HCT116 (cell line): Measurements from ENCODE around the gene RAB8B.
A peak's percentile ranks its signal among the peaks of the same experiment; 100 is the strongest.

Experiments
- ATF3 ChIP-seq: IDR thresholded peaks from 2 replicates; pipeline ENCODE4 v1.6.1; 2012
- CEBPB ChIP-seq: IDR thresholded peaks from 2 replicates; pipeline ENCODE4 v1.6.1; 2012; ENCODE audit warnings: low read depth
- CTCF ChIP-seq, 3 experiments: fragments of 200-600 bp in 1 of 3; sonication (generic) in 1 of 3; IDR thresholded peaks in 2 of 3; conservative IDR thresholded peaks in 1 of 3; 2 replicates each; pipeline ENCODE4 v1.5.1; 2012 to 2017; ENCODE audit warnings: low read depth in 2 of 3, low read length in 2 of 3, antibody characterized with exemption in 1 of 3, borderline replicate concordance in 1 of 3, control low read depth in 1 of 3, mild to moderate bottlenecking in 1 of 3, mixed read lengths in 1 of 3, mixed run types in 1 of 3, moderate library complexity in 1 of 3; ENCODE audit not compliant: insufficient read depth in 1 of 3
- EZH2phosphoT487 ChIP-seq: fragments of 200-600 bp; IDR thresholded peaks from 2 replicates; pipeline ENCODE4 v1.6.1; 2018; ENCODE audit warnings: antibody characterized with exemption, borderline replicate concordance
- JUND ChIP-seq: IDR thresholded peaks from 2 replicates; pipeline ENCODE4 v1.6.1; 2012
- POLR2A ChIP-seq: IDR thresholded peaks from 2 replicates; pipeline ENCODE4 v1.7.0; 2011; ENCODE audit warnings: borderline replicate concordance; ENCODE audit not compliant: insufficient read depth, insufficient read length; ENCODE audit errors: extremely low read depth
- REST ChIP-seq: IDR thresholded peaks from 2 replicates; pipeline ENCODE4 v1.6.1; 2012; ENCODE audit warnings: low read depth
- SP1 ChIP-seq: IDR thresholded peaks from 2 replicates; pipeline ENCODE4 v1.6.1; 2012; ENCODE audit warnings: low read depth
- TCF7L2 ChIP-seq: IDR thresholded peaks from 2 replicates; pipeline ENCODE4 v1.7.0; 2011; ENCODE audit warnings: borderline replicate concordance, inconsistent platforms; ENCODE audit not compliant: insufficient read depth, insufficient read length; ENCODE audit errors: extremely low read depth

- TF ChIP-seq CTCF (IDR thresholded peaks at IDR 0.05 in 2 of 3, conservative IDR thresholded peaks at IDR 0.05 in 1 of 3; ENCODE audit: borderline replicate concordance in 1 of 3, insufficient read depth in 1 of 3, low read depth in 2 of 3, low read length in 2 of 3) (no peak), ATF3 (no peak), JUND (peak; percentile 36; the same call in 1 of the 2 replicates), REST (no peak), EZH2phosphoT487 (no peak), TCF7L2 (no peak), CEBPB (no peak), POLR2A (peak; percentile 88), SP1 (peak; percentile 49)
Measured at GRCh38 chr15:63157118-63157843, 32.1 kb upstream of the RAB8B start, which contains the start of gene RPS27L.
